Measurements from ENCODE around the gene ZNF331. TPM values are rescaled to one million over a fixed set of nuclear protein-coding genes. Genes with fewer than 3 reads are reported as not detected.

ZNF331 gene
- total RNA-seq, 4 donors from 2014 or later = 17.6 to 28.0 (median 24.0) TPM

GRCh38 chr19:53579518-53579917 is 41.6 kb downstream of the ZNF331 start:
- intact Hi-C loops (cut with DNase I; ENCODE audit: low total_unique reads) = no loop called here
- no peak for TF ChIP-seq POLR2A (IDR thresholded peaks at IDR 0.05)
- no peak for TF ChIP-seq CTCF (IDR thresholded peaks at IDR 0.05)
- no peak overlapping the region for H3K4me3 ChIP-seq (ENCODE audit: low read depth, poor library complexity, severe bottlenecking)
- WGBS, 2 donors = 89 to 93% methylated on average over 2 of the region's 2 CpGs
- no peak for DNase-seq (ENCODE audit: low spot score in 2 of 2)

DNA sequence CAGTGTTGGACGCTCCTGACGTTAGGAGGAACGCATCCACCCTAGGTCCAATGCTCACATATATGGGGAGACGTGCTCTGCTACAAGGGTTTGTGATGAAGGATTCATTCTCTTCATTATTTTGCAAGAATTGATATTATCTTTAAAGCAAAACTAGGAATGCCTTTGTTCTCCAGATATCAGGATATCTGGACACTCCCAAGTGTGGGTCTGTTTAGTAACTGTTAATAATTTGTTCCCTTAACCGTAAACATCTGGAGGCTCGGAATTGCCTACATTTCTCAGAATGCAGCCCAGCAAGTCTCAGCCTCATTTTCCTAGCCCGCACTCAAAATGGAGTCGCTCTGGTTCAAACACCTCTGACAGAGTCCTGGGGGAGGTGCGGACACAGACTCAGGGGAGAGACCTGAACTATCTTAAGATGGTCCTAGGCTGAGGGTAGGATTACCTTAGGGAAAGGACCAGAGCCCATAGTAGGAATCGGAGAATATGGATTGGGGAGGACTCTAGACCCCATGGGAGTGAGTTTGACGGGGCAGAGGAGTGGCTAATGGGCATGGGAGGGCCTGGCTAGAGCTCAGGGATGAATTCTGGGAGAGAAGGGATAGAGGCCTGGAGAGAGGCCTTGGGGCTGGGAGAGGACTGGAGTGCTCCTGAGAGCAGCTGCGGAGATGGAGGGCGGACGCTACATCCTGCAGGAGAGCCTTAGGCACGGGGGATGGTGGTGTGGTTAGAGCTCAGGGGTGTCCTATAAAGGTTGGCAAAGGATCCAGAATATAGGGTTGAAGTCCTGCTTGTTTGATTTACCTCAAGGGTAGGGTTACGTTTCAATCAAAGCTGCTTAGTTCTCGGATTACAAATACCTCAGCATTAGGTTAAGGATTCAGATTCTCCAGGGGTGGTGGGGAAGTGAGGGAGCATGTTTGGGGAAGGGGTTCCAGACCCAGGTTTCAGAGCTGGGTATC is 43.2 kb downstream of the ZNF331 start:
- DNase-seq (ENCODE audit: low spot score in 2 of 2) = no peak
- TF ChIP-seq CTCF (IDR thresholded peaks at IDR 0.05) (no peak), POLR2A (IDR thresholded peaks at IDR 0.05) (no peak)
- 76 to 83% methylated on average over 17 of the region's 17 CpGs for WGBS, 2 donors
- H3K4me3 ChIP-seq (ENCODE audit: low read depth, poor library complexity, severe bottlenecking) = no peak overlapping the region
- intact Hi-C loops (cut with DNase I; ENCODE audit: low total_unique reads) = no loop called here

GRCh38 chr19:53581871-53582279 is 43.9 kb downstream of the ZNF331 start:
- TF ChIP-seq CTCF (IDR thresholded peaks at IDR 0.05) = no peak
- no peak for TF ChIP-seq POLR2A (IDR thresholded peaks at IDR 0.05)
- WGBS, 2 donors = 73 to 77% methylated on average over 6 of the region's 6 CpGs
- DNase-seq (ENCODE audit: low spot score in 2 of 2) = no peak
- intact Hi-C loops (cut with DNase I; ENCODE audit: low total_unique reads) = no loop called here
- no peak overlapping the region for H3K4me3 ChIP-seq (ENCODE audit: low read depth, poor library complexity, severe bottlenecking)

GRCh38 chr19:53583181-53583580 is 45.2 kb downstream of the ZNF331 start:
- no peak for TF ChIP-seq CTCF (IDR thresholded peaks at IDR 0.05)
- TF ChIP-seq POLR2A (IDR thresholded peaks at IDR 0.05) = no peak
- intact Hi-C loops (cut with DNase I; ENCODE audit: low total_unique reads) = no loop called here
- WGBS, 2 donors = 89 to 97% methylated on average over 3 of the region's 3 CpGs
- no peak for DNase-seq (ENCODE audit: low spot score in 2 of 2)
- H3K4me3 ChIP-seq (ENCODE audit: low read depth, poor library complexity, severe bottlenecking) = no peak overlapping the region

DNA sequence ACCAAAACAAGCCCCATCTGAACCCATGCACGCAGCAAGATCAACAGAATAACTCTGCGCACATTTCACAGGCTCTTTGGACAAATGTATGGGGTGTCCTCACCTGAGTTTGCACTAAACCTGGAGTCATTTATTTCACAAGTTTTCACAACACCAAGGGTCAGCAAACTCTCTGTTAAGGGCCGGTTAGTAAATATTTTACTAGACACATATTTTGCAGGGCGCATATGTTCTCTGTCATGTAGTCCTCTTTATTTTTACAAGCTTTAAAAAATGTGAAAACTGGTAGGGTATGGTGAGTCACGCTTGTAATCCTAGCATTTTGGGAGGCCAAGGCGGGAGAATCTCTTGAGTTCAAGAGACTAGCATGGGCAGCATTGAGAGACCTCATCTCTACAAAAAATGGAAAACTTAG is 48.3 kb downstream of the ZNF331 start:
- DNase-seq (ENCODE audit: low spot score in 2 of 2) = no peak
- TF ChIP-seq POLR2A (IDR thresholded peaks at IDR 0.05) = no peak
- TF ChIP-seq CTCF (IDR thresholded peaks at IDR 0.05) = no peak
- intact Hi-C loops (cut with DNase I; ENCODE audit: low total_unique reads) = no loop called here
- no peak overlapping the region for H3K4me3 ChIP-seq (ENCODE audit: low read depth, poor library complexity, severe bottlenecking)
- 92 to 95% methylated on average over 6 of the region's 6 CpGs for WGBS, 2 donors

Measured in lower leg skin (tissue), 4 donors.